ENCODE results near the gene SPHKAP.

SPHKAP gene

GRCh38 chr2:228066126-228066798 is 115.2 kb downstream of the SPHKAP start:
- no peak for ATAC-seq
- TF ChIP-seq CREB5 (CRISPR knock-in tag; IDR thresholded peaks at IDR 0.05; ENCODE audit: low read depth) (no peak), TCF4 (CRISPR knock-in tag; IDR thresholded peaks at IDR 0.05; ENCODE audit: borderline replicate concordance) (no peak), ZNF565 (CRISPR knock-in tag; conservative IDR thresholded peaks at IDR 0.05; ENCODE audit: low read depth) (no peak), POU6F1 (CRISPR knock-in tag; IDR thresholded peaks at IDR 0.05; ENCODE audit: borderline replicate concordance, low read depth) (no peak), CSDC2 (CRISPR knock-in tag; IDR thresholded peaks at IDR 0.05) (no peak), OSR1 (CRISPR knock-in tag; IDR thresholded peaks at IDR 0.05) (no peak), ESRRG (CRISPR knock-in tag; IDR thresholded peaks at IDR 0.05) (no peak), PATZ1 (CRISPR knock-in tag; IDR thresholded peaks at IDR 0.05; ENCODE audit: borderline replicate concordance) (no peak), PPARA (CRISPR knock-in tag; IDR thresholded peaks at IDR 0.05; ENCODE audit: borderline replicate concordance) (no peak), GLIS3 (CRISPR knock-in tag; IDR thresholded peaks at IDR 0.05) (no peak), ZFP3 (CRISPR knock-in tag; IDR thresholded peaks at IDR 0.05) (no peak), ARNTL (CRISPR knock-in tag; IDR thresholded peaks at IDR 0.05; ENCODE audit: borderline replicate concordance, low read depth) (no peak), ZC3H10 (CRISPR knock-in tag; IDR thresholded peaks at IDR 0.05) (no peak), ZNF70 (CRISPR knock-in tag; IDR thresholded peaks at IDR 0.05) (no peak), BACH2 (CRISPR knock-in tag; IDR thresholded peaks at IDR 0.05; ENCODE audit: borderline replicate concordance) (no peak), TSHZ2 (CRISPR knock-in tag; IDR thresholded peaks at IDR 0.05) (no peak), ZNF8 (CRISPR knock-in tag; IDR thresholded peaks at IDR 0.05) (no peak), TOX (CRISPR knock-in tag; IDR thresholded peaks at IDR 0.05; ENCODE audit: borderline replicate concordance) (no peak), CSRNP3 (CRISPR knock-in tag; IDR thresholded peaks at IDR 0.05) (no peak)

GRCh38 chr2:228065686-228066085 is 115.8 kb downstream of the SPHKAP start:
- no peak for ATAC-seq
- TF ChIP-seq ZFP30 (CRISPR knock-in tag; IDR thresholded peaks at IDR 0.05) (no peak), ARNTL (CRISPR knock-in tag; IDR thresholded peaks at IDR 0.05; ENCODE audit: borderline replicate concordance, low read depth) (no peak), ZNF70 (CRISPR knock-in tag; IDR thresholded peaks at IDR 0.05) (no peak), PATZ1 (CRISPR knock-in tag; IDR thresholded peaks at IDR 0.05; ENCODE audit: borderline replicate concordance) (no peak), ZNF8 (CRISPR knock-in tag; IDR thresholded peaks at IDR 0.05) (no peak), CSDC2 (CRISPR knock-in tag; IDR thresholded peaks at IDR 0.05) (no peak), TCF4 (CRISPR knock-in tag; IDR thresholded peaks at IDR 0.05; ENCODE audit: borderline replicate concordance) (no peak), PPARA (CRISPR knock-in tag; IDR thresholded peaks at IDR 0.05; ENCODE audit: borderline replicate concordance) (no peak), CREB5 (CRISPR knock-in tag; IDR thresholded peaks at IDR 0.05; ENCODE audit: low read depth) (no peak), ZNF565 (CRISPR knock-in tag; conservative IDR thresholded peaks at IDR 0.05; ENCODE audit: low read depth) (no peak), TOX (CRISPR knock-in tag; IDR thresholded peaks at IDR 0.05; ENCODE audit: borderline replicate concordance) (no peak), BACH2 (CRISPR knock-in tag; IDR thresholded peaks at IDR 0.05; ENCODE audit: borderline replicate concordance) (no peak), CSRNP3 (CRISPR knock-in tag; IDR thresholded peaks at IDR 0.05) (no peak)

Data from SK-N-SH treated with all-trans-retinoic acid at 6 μM for 48 hours (cell line).